H7 (cell line): ENCODE measurements around the gene PDE6A. TPM values are rescaled to one million over a fixed set of nuclear protein-coding genes. Genes with fewer than 3 reads are reported as not detected.
"Not testable (repeated sequence)": the region's sequence is repeated elsewhere in the genome, so short reads cannot be mapped to it uniquely, and the experiment has no call there.

Source experiments
- DNase-seq: peaks from one replicate; pipeline ENCODE4 v3.0.0; 2012
- H3K27me3 ChIP-seq: 2 replicates; pipeline ENCODE4 v1.6.0; 2011; ENCODE audit warnings: mild to moderate bottlenecking, low read length; ENCODE audit not compliant: control insufficient read depth, insufficient read depth
- H3K36me3 ChIP-seq: replicated peaks from 2 replicates; pipeline ENCODE4 v1.5.1; 2011; ENCODE audit warnings: low read length; ENCODE audit not compliant: control insufficient read depth, insufficient read depth
- H3K4me3 ChIP-seq: 2 replicates; pipeline ENCODE4 v1.5.1; 2011; ENCODE audit warnings: low read depth, mild to moderate bottlenecking, control low read depth, low read length, moderate library complexity; ENCODE audit not compliant: insufficient read depth
- total RNA-seq: library from RNA; depleted of rRNA; stranded (reverse); fragments of >200 nt; shearing (Covaris generic); gene quantifications from 2 replicates; pipeline ENCODE4 v1.2.3, GENCODE V29; 2014

The PDE6A gene
- total RNA-seq, 1 experiment from 2014 or later, result not detected

DNA sequence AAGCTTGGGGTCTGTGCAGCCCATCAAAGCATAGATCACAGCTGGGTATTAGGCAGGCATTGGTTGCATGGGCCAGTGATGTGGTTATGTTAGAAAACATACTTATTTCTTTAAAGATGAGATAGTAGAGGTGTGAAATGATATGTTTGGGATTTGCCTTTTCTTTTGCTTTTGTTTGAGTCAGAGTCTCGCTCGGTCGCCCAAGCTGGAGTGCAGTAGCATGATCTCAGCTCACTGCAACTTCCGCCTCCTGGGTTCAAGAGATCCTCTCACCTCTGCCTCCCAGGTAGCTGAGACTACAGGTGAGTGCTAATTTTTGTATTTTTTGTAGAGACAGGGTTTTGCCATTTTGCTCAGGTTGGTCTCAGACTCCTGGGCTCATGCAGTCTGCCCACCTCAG lies 84.8 kb downstream of the PDE6A start:
- no peaks in the 10 kb centered on the region for H3K27me3 ChIP-seq
- H3K36me3 ChIP-seq, result no peaks in the 10 kb centered on the region
- DNase-seq, result no peak
- no peak overlapping the region for H3K4me3 ChIP-seq

DNA sequence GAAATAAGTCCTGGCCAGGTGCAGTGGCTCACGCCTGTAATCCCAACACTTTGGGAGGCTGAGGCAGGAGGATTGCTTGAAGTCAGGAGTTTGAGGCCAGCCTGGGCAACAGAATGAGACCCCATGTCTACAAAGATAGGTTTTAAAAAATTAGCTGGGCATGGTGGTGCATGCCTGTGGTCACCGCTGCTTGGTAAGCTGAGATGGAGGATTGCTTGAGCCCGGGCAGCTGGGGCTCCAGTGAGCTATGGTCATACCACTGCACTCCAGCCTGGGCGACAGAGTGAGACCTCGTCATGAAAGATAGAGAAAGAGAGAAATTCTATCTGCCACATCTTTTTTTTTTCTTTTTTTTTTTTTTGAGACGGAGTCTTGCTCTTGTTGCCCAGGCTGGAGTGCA lies 86.1 kb downstream of the PDE6A start:
- not testable (repeated sequence) for H3K27me3 ChIP-seq, DNase-seq, H3K36me3 ChIP-seq, H3K4me3 ChIP-seq

DNA sequence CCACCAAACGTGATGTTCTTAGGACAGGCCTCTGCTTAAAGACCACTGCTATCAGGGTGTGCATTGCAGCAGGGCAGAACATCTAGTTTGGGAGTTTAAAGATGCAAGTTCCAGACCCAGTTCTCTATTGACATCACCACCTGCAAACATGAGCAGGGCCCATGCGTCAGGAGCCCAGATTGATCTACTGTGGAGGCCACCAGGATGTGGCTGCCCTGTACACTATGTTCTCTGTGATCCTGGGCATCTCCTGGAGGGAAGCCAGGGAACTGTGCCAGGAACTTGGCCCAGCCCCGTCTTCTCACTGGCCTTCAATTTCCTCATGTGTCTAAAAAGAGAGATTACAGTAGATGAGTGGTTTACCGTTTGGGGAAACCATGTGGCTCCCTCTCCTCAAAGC lies 87.1 kb downstream of the PDE6A start:
- Histone ChIP-seq H3K4me3 (no peak overlapping the region), H3K27me3 (no peaks in the 10 kb centered on the region), H3K36me3 (no peaks in the 10 kb centered on the region)
- no peak for DNase-seq

DNA sequence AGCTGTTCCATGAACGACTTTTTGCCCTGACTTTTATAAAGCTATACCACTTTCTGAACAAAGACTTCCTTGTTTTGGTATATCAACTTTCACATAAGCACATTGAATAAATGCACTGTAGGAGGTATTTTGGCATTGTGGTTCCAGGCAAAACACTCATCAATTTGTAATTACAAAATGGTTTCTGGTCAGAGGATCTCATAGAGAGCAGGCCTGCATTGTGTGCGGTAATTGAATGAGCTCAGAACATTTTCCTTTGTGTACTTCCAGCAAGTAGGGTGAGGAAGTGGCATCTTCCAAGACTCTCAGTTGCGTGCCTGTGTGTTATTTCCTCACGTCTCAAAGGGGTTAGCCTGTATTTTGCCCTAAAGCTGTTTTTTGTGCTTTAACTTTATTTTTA lies 89.2 kb downstream of the PDE6A start:
- no peak for DNase-seq

DNA sequence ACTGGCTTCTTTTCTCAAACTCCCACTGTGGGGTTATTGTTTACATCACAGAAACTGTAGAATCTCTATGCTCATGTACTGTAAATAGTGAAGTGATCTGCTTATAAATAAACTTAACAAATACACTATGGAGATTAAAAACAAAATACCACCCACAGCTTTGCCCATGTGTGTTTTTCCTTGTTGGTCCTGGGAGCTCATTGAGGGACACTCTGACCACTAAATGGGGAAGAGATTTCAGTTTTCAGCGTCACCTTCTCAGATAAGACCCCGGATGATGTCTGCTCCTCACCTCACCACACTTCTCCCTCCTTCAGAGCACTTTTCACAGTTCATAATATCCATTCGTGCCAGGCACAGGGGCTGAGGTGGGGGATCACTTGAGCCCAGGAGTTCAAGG lies 89.7 kb downstream of the PDE6A start:
- Histone ChIP-seq H3K36me3 (no peaks in the 10 kb centered on the region; the same call in 1 of the 2 replicates), H3K27me3 (no peaks in the 10 kb centered on the region), H3K4me3 (no peak overlapping the region)
- no peak for DNase-seq

More for the DNA sequence above, 89.2 kb downstream of the PDE6A start:
- no peaks in the 10 kb centered on the region for H3K27me3 ChIP-seq
- H3K36me3 ChIP-seq, result no peaks in the 10 kb centered on the region; the same call in 1 of the 2 replicates
- H3K4me3 ChIP-seq, result no peak overlapping the region

DNA sequence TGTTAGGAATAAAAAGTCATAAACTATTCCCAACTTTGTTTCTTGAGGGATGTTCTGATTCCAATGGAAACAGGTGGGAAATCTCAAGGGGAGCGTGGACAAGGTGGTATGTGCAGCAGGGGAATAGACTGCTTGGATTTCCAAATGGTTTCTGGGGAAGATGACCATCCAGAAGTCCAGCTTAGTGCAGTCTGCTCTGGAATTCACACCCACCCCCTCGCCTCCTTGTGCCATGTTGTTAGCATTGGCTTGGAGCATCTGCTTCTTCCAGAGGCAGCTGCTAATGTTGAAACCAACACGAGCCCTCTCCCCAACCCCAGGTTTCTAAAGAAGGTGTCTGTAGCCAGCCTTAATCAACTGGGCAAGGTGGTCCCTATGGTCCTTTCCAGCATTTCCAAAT lies 90.9 kb downstream of the PDE6A start:
- Histone ChIP-seq H3K27me3 (no peaks in the 10 kb centered on the region), H3K4me3 (no peak overlapping the region), H3K36me3 (no peaks in the 10 kb centered on the region; the same call in 1 of the 2 replicates)
- DNase-seq, result no peak

DNA sequence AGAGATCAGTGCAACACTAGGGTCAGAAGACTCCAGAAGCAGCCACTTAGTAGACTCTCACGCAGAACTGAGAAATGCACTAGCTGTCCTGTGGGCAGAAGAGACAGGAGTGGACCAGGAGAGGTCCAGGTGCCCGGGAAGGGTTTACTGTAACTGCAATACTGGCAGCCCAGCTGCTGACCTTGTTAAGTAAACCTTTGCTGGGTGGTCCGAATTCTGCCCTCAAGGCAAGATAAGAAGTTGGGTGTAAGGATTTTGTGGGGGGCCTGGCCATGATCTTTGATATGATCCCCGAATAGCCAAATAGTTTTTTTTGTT lies 91.3 kb downstream of the PDE6A start:
- no peak overlapping the region for H3K4me3 ChIP-seq
- no peak for DNase-seq
- no peaks in the 10 kb centered on the region; the same call in 1 of the 2 replicates for H3K36me3 ChIP-seq
- H3K27me3 ChIP-seq, result no peaks in the 10 kb centered on the region

DNA sequence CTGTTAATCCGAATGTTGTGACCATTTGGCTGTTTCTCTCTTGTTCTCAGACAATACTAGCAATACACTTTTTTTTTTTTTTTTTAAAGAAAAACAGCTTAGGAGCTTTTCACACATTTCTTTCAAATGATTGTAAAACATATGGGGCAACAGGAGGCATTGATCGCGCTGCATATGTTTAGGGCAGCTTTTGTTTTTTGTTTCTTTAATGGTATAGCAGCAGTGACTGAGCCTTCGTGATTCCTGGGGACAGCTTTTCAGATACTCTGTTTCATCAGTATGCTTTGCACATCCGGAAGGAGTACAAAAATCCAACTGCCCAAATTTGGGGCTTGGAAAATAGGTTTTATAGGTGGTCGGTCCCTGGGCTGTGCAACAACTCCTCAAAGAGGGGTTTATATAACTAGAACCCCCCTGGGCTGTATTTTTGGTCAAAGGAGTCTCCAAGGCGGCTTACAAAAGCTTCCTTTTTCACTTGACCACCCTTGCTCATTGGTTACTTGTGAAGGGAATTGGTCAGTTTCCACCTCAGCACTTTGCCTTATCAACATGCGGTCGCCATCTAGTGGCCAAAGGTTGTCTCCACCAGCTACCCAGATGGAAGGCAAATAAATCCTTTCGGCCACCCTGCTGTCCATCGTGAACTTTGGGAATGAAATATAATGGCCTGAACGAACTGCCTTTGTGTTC lies 91.8 kb downstream of the PDE6A start:
- Histone ChIP-seq H3K4me3 (no peak overlapping the region), H3K27me3 (no peaks in the 10 kb centered on the region)
- DNase-seq, result peak; percentile 82

DNA sequence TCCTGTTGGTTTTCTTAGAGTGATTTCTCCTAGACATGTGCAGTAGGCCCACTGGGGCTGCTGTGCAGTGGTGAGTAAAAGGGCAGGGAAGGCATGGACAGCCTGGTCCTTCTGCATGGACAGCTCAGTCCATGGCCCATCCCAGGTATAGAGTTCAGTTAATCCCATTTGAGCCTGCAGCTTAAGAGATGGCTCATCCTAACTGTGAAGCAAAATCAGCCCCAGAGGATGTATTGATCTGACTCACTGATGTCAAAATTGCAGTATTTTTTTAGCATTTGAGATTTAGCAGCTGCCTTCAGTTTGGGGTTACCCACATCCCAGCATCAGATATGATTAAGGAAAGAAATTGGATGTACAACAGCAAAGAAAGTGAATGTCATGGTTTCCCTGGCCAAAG lies 93.4 kb downstream of the PDE6A start:
- Histone ChIP-seq H3K36me3 (peaks cover 6% of the 10 kb centered on the region), H3K4me3 (no peak overlapping the region), H3K27me3 (no peaks in the 10 kb centered on the region)
- no peak for DNase-seq

More for the DNA sequence above, 91.8 kb downstream of the PDE6A start:
- no peaks in the 10 kb centered on the region; the same call in 1 of the 2 replicates for H3K36me3 ChIP-seq

DNA sequence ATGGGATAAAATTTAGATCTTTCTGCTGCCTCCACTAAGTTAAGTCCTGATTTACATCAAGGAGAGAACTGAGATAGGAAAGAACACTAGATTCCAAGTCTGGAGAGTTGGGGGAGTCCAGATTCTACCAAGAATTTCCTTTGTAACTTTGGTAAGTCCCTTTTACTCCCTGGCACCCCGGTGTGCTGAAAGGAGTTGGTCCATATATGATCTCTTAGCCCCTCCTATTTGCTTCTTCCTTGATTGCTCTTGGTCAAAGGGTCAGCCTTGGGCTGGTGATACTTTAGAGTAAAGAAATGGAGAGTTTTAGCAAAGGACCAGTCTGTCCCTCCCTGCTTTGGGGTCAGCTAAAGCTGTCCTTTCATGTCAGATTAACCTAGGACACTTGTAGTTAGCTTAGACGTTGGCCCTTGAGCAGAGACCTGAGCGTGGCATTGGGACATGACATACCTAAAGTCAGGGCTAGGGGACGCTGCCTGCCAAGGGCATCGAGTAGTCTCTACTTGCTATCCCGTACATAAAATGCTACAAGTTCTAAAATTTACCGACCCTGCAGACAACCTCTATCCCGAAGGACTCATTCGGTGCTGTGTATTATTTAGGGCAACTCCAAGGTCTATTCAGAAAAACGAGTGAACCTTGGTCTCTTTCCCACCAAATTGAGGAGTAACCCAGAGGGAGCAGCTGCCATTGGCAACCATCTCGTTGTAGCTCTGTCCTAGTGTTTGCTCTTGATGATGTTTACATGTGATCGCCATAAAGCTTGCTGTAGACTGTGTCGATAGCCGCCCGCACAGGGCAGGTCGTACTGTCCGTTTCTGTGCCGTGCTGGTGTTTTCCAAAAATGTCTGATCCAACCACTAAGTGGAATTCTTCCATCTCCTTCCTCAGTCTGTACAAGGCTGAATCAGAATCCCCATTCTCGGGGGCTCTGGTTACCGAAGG lies 94.4 kb downstream of the PDE6A start:
- peaks cover 6% of the 10 kb centered on the region for H3K36me3 ChIP-seq
- DNase-seq, result no peak
- H3K27me3 ChIP-seq, result no peaks in the 10 kb centered on the region
- H3K4me3 ChIP-seq, result no peak overlapping the region

DNA sequence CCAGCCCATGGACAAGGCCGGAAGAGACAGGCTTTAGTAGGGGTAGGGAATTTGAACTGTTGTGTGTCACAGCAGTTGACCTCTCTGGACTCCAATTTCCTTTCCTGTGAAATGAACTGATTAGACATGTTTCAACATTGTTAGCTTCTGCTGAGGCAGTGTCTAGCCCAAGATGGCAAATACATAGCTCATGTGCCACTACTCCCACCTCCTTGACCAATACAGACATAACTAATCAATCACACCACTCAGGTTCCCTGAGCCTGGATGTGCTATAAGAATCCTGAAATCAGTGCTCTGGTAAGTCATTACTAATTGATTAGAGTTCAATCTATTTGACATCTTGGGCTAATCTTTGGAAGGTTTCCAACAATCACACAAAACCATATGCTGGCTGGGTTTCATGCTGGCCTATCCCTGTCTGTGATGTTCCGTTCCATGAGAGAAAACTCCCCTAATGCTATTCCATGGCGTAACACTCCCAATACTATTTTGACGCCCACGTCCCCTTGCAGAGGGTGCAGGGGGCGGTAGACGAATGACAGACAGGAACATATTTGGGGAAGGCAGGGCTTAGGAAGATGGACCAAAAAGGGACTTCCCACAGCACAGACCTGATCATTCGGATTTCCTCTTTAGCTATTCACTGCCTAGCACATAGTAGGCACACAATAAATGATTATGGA lies 95.2 kb downstream of the PDE6A start:
- no peak overlapping the region for H3K4me3 ChIP-seq
- H3K36me3 ChIP-seq, result peaks cover 6% of the 10 kb centered on the region
- no peak for DNase-seq
- H3K27me3 ChIP-seq, result no peaks in the 10 kb centered on the region

DNA sequence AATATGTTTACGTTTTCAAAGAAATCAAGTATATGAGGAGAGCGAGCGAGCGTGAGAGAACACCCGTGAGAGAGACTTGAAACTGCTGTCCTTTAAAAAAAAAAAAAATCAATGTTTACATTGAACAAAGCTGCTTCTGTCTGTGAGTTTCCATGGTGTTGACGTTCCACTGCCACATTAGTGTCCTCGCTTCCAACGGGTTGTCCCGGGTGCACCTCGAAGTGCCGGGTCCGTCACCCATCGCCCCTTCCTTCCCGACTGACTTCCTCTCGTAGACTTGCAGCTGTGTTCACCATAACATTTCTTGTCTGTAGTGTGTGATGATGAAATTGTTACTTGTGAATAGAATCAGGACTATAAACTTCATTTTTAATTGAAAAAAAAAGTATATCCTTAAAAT lies 97.0 kb downstream of the PDE6A start:
- no peak for DNase-seq
- no peaks in the 10 kb centered on the region for H3K27me3 ChIP-seq
- H3K4me3 ChIP-seq, result no peak overlapping the region
- H3K36me3 ChIP-seq, result peaks cover 6% of the 10 kb centered on the region

DNA sequence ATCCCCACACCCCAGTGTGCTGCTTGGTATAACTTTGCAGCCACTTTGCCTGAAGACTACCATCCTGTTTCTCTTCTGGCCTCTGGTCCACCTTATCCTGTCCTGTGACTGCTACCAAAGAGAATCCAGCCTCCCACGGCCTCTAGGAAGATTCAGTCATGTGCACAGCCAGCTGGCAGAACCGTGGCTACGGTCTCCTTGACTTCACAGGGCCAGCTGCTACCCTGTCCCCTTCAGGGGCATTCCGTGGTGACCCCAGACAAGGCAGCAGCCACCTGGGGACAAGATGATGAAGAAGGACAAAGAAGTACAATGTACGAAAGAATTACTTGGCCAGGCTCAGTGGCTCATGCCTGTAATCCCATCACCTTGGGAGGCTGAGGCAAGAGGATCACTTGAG lies 98.6 kb downstream of the PDE6A start:
- H3K36me3 ChIP-seq, result peaks cover 6% of the 10 kb centered on the region

DNA sequence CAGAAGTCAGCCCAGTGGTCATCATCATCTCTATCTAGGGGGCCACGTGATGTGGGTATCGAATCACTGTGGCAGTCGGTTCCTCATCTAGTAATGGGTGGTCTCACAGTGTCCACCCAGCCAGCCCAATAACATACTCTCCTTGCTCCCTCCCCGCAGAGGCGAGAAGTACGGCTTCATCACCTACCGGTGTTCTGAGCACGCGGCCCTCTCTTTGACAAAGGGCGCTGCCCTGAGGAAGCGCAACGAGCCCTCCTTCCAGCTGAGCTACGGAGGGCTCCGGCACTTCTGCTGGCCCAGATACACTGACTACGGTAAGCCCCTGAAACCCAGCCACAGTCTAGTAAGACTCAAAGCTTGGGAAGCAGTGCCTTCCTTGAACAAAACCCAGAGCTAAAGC lies 99.0 kb downstream of the PDE6A start:
- Histone ChIP-seq H3K36me3 (peaks cover 6% of the 10 kb centered on the region), H3K4me3 (no peak overlapping the region), H3K27me3 (no peaks in the 10 kb centered on the region)
- no peak for DNase-seq

More for the DNA sequence above, 98.6 kb downstream of the PDE6A start:
- Histone ChIP-seq H3K4me3 (no peak overlapping the region), H3K27me3 (no peaks in the 10 kb centered on the region)
- no peak for DNase-seq
